GM19455 (cell line): Measurements from ENCODE around the gene KBTBD8.

ENCODE experiments used
- ATAC-seq: cut with Tn5 transposase; IDR thresholded peaks from one replicate; pipeline ENCODE4 v1.9.1; 2021; ENCODE audit not compliant: unreplicated experiment

KBTBD8 gene

GRCh38 chr3:66996696-66997095 is 1.4 kb upstream of the KBTBD8 start:
- ATAC-seq: no peak

- ATAC-seq: no peak
Measured at GRCh38 chr3:66997560-66998112, 471 bp upstream of the KBTBD8 start.

- no peak for ATAC-seq
Measured at GRCh38 chr3:66998904-66999235, 763 bp downstream of the KBTBD8 start.

GRCh38 chr3:67000009-67000408 is 1.9 kb downstream of the KBTBD8 start:
- ATAC-seq: peak; percentile 32

- no peak for ATAC-seq
Measured at GRCh38 chr3:67001086-67001861, 3.2 kb downstream of the KBTBD8 start.

- ATAC-seq: no peak
Measured at GRCh38 chr3:67005974-67006373, 7.9 kb downstream of the KBTBD8 start.

GRCh38 chr3:67006460-67006859 is 8.4 kb downstream of the KBTBD8 start:
- ATAC-seq: no peak

GRCh38 chr3:67008388-67008787 is 10.3 kb downstream of the KBTBD8 start:
- no peak for ATAC-seq

- no peak for ATAC-seq
Measured at GRCh38 chr3:67009716-67010115, 11.6 kb downstream of the KBTBD8 start.

GRCh38 chr3:67011414-67012131 is 13.5 kb downstream of the KBTBD8 start:
- ATAC-seq: no peak

GRCh38 chr3:67012564-67012963 is 14.5 kb downstream of the KBTBD8 start:
- no peak for ATAC-seq

GRCh38 chr3:67015702-67016484 is 17.8 kb downstream of the KBTBD8 start:
- ATAC-seq: no peak

GRCh38 chr3:67016522-67017080 is 18.5 kb downstream of the KBTBD8 start:
- ATAC-seq: no peak

GRCh38 chr3:67017211-67017610 is 19.1 kb downstream of the KBTBD8 start:
- no peak for ATAC-seq

GRCh38 chr3:67018105-67018788 is 20.1 kb downstream of the KBTBD8 start:
- no peak for ATAC-seq

- ATAC-seq: no peak
Measured at GRCh38 chr3:67018789-67019526, 20.9 kb downstream of the KBTBD8 start.

GRCh38 chr3:67028001-67028784 is 30.1 kb downstream of the KBTBD8 start:
- ATAC-seq: no peak

- peak; percentile 82 for ATAC-seq
Measured at GRCh38 chr3:67030785-67031740, 33.0 kb downstream of the KBTBD8 start.
